Smooth muscle cell (in vitro differentiated cells): Measurements from ENCODE around the gene ARHGEF11. TPM values are rescaled to one million over a fixed set of nuclear protein-coding genes. Genes with fewer than 3 reads are reported as not detected.

Experiments
- DNase-seq: peaks from one replicate; lab custom pipeline; 2025; ENCODE audit not compliant: unreplicated experiment; lab: John Stamatoyannopoulos, UW
- H2AFZ ChIP-seq: fragments of 200-600 bp; sonication (generic); 2 replicates; pipeline ENCODE4 v1.6.0; 2016; ENCODE audit warnings: antibody characterized with exemption, low read depth, mild to moderate bottlenecking
- H3F3A ChIP-seq: fragments of 200-600 bp; sonication (generic); 2 replicates; pipeline ENCODE4 v1.6.0; 2017; ENCODE audit warnings: antibody characterized with exemption, low read depth
- H3K27ac ChIP-seq: fragments of 200-600 bp; sonication (generic); 2 replicates; pipeline ENCODE4 v1.5.1; 2016; ENCODE audit warnings: low read depth, mild to moderate bottlenecking
- H3K27me3 ChIP-seq: fragments of 200-600 bp; sonication (generic); 2 replicates; pipeline ENCODE4 v1.6.1; 2016; ENCODE audit warnings: low read depth, mild to moderate bottlenecking
- H3K36me3 ChIP-seq: fragments of 200-600 bp; sonication (generic); 2 replicates; pipeline ENCODE4 v1.5.1; 2016; ENCODE audit warnings: low read depth
- H3K4me1 ChIP-seq: fragments of 200-600 bp; sonication (generic); 2 replicates; pipeline ENCODE4 v1.5.1; 2016; ENCODE audit warnings: low read depth
- H3K4me2 ChIP-seq: fragments of 200-600 bp; sonication (generic); 2 replicates; pipeline ENCODE4 v1.6.0; 2016; ENCODE audit warnings: mild to moderate bottlenecking
- H3K4me3 ChIP-seq: fragments of 200-600 bp; sonication (generic); 2 replicates; pipeline ENCODE4 v1.5.1; 2016; ENCODE audit warnings: mild to moderate bottlenecking
- H3K79me2 ChIP-seq: fragments of 200-600 bp; sonication (generic); 2 replicates; pipeline ENCODE4 v1.6.0; 2016; ENCODE audit warnings: low read depth, mild to moderate bottlenecking
- H3K9ac ChIP-seq: fragments of 200-600 bp; sonication (generic); 2 replicates; pipeline ENCODE4 v1.6.0; 2016; ENCODE audit warnings: low read depth
- H3K9me3 ChIP-seq: fragments of 200-600 bp; sonication (generic); replicated peaks from 2 replicates; pipeline ENCODE4 v1.5.1; 2016; ENCODE audit warnings: low read depth
- H4K20me1 ChIP-seq: fragments of 200-600 bp; sonication (generic); 2 replicates; pipeline ENCODE4 v1.6.0; 2016; ENCODE audit warnings: low read depth
- WGBS: methylation state at CpG from one replicate; pipeline ENCODE4 v1.1.7; 2016; ENCODE audit warnings: low lambda C conversion rate; 5-methylcytosine and 5-hydroxymethylcytosine counted together
- polyA plus RNA-seq: library from polyadenylated mRNA; unstranded; fragments of >200 nt; fragmentation: Nextera tagmentation; extraction: Ambion mirVana; gene quantifications from 2 replicates; pipeline ENCODE4 v1.2.1, GENCODE V29; 2016
- total RNA-seq: library from RNA; depleted of rRNA; stranded (reverse); fragments of >200 nt; gene quantifications from 2 replicates; pipeline ENCODE4 v1.2.3, GENCODE V29; 2014
- TF ChIP-seq, protein P1 (sequence below): fragments of 200-600 bp; sonication (generic); IDR thresholded peaks from 2 replicates; pipeline ENCODE4 v1.5.1; 2017; ENCODE audit warnings: borderline replicate concordance, mild to moderate bottlenecking, antibody characterized with exemption; ENCODE audit not compliant: insufficient read depth, poor library complexity, severe bottlenecking

Gene ARHGEF11
- total and polyA plus RNA-seq, 2 experiments from 2014 or later: 15.1 to 20.1 TPM

DNA sequence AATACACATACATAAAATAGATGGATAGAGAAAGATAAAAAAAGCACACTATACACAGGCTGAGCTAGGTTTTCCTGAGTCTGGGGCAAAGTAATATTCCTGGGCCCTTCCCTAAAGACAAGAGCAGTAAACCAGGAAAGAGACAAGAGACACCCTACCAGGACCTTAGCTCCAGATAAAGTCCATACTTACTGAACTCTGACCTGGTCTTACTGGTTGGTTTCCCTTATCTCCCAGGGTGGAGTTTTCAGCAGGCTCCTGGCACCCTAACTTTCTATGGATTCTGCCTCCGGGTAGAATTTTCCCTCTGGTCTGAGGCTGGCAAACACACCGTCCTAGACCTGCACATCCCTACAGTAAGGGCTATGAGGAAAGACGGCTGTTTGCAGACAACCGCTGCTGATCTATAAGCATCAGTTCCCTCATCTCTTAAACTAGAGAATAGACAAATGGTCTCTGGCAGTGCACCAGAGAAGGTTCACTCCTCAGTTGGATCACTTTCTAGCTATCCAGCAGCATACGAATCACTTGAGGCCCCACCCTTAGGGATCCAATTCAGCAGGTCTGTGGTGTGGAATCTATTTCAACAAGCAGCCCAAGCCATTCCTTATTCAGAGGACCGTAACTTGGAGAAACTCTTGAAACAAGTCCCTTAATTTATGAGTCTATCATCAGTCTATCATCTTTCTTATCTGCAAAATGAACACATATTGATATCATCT lies 52.0 kb downstream of the ARHGEF11 start:
- no peak overlapping the region for H2AFZ ChIP-seq
- no peaks in the 10 kb centered on the region for H3K9me3 ChIP-seq
- no peak overlapping the region for H3K9ac ChIP-seq
- no peak overlapping the region for H3K4me3 ChIP-seq
- H3K79me2 ChIP-seq: peaks cover 35% of the 10 kb centered on the region
- H3K4me1 ChIP-seq: no peaks in the 10 kb centered on the region
- DNase-seq: no peak
- no peaks in the 10 kb centered on the region for H3F3A ChIP-seq
- no peaks in the 10 kb centered on the region for H3K36me3 ChIP-seq
- TF ChIP-seq, protein P1, sequence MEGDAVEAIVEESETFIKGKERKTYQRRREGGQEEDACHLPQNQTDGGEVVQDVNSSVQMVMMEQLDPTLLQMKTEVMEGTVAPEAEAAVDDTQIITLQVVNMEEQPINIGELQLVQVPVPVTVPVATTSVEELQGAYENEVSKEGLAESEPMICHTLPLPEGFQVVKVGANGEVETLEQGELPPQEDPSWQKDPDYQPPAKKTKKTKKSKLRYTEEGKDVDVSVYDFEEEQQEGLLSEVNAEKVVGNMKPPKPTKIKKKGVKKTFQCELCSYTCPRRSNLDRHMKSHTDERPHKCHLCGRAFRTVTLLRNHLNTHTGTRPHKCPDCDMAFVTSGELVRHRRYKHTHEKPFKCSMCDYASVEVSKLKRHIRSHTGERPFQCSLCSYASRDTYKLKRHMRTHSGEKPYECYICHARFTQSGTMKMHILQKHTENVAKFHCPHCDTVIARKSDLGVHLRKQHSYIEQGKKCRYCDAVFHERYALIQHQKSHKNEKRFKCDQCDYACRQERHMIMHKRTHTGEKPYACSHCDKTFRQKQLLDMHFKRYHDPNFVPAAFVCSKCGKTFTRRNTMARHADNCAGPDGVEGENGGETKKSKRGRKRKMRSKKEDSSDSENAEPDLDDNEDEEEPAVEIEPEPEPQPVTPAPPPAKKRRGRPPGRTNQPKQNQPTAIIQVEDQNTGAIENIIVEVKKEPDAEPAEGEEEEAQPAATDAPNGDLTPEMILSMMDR: no peak
- WGBS: 89% methylated on average over 6 of the region's 6 CpGs
- H3K4me2 ChIP-seq: no peak overlapping the region
- H4K20me1 ChIP-seq: peaks cover 63% of the 10 kb centered on the region
- H3K27ac ChIP-seq: no peak overlapping the region
- H3K27me3 ChIP-seq: no peaks in the 10 kb centered on the region

DNA sequence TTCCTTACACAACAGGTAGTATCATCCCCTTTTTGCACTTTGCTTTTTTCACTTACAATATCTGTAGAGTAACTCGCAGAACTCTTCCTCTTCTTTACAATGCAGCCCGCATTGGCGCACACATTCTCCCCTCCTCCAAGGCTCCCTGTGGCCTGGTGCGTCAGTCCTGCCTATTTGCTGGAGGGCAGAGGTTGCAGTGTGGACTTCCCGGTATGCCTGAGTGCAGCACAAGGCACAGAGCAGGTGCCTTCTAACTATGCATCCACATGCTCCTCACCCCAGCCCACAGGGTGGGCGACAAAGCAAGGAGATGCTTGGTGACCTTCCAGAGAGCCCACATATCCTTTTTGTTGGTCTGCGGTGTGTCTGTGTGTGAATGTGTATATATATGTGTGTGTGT lies 53.3 kb downstream of the ARHGEF11 start:
- H3K79me2 ChIP-seq: peaks cover 30% of the 10 kb centered on the region

DNA sequence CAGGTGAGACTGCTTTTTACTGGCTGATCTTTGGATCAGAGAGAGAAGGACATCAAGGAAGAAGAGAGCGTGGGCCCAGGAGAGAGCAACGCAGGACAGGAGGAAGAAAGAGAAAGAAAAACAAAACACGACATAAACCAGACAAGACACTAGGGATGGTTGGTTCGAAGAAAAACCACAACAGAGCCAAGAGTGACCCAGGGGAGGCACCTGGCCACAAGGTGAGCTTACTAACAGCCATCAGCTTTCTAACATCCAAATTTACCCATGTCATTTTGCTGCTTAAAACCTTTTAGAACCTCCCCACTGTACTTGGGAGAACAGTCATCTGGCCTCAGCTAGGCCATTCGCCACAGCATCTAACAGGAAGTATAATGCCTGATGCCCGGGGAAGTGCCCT lies 57.8 kb downstream of the ARHGEF11 start:
- no peaks in the 10 kb centered on the region for H3K9me3 ChIP-seq
- H3K27me3 ChIP-seq: no peaks in the 10 kb centered on the region
- H2AFZ ChIP-seq: no peak overlapping the region
- no peak for DNase-seq
- no peak overlapping the region for H3K27ac ChIP-seq
- no peak overlapping the region for H3K9ac ChIP-seq
- no peaks in the 10 kb centered on the region for H3K36me3 ChIP-seq
- no peaks in the 10 kb centered on the region for H3K4me1 ChIP-seq
- no peak overlapping the region for H3K4me2 ChIP-seq
- H4K20me1 ChIP-seq: peaks cover 34% of the 10 kb centered on the region
- no peak overlapping the region for H3K4me3 ChIP-seq
- H3K79me2 ChIP-seq: peaks cover 10% of the 10 kb centered on the region
- H3F3A ChIP-seq: no peaks in the 10 kb centered on the region
- WGBS: 88% methylated on average over 6 of the region's 6 CpGs
- TF ChIP-seq, protein P1: no peak

More for the DNA sequence above, 53.3 kb downstream of the ARHGEF11 start:
- H3K4me1 ChIP-seq: no peaks in the 10 kb centered on the region
- no peaks in the 10 kb centered on the region for H3K9me3 ChIP-seq
- no peaks in the 10 kb centered on the region for H3F3A ChIP-seq
- TF ChIP-seq, protein P1: no peak
- peaks cover 62% of the 10 kb centered on the region for H4K20me1 ChIP-seq
- no peak overlapping the region for H2AFZ ChIP-seq
- H3K36me3 ChIP-seq: no peaks in the 10 kb centered on the region
- H3K27me3 ChIP-seq: no peaks in the 10 kb centered on the region
- no peak overlapping the region for H3K4me2 ChIP-seq
- 91% methylated on average over 7 of the region's 7 CpGs for WGBS
- DNase-seq: no peak
- no peak overlapping the region for H3K27ac ChIP-seq
- no peak overlapping the region for H3K9ac ChIP-seq
- no peak overlapping the region for H3K4me3 ChIP-seq

- no peaks in the 10 kb centered on the region for H3F3A ChIP-seq
- H3K9ac ChIP-seq: no peak overlapping the region
- no peak overlapping the region for H2AFZ ChIP-seq
- 97% methylated on average over 4 of the region's 4 CpGs for WGBS
- no peak overlapping the region for H3K27ac ChIP-seq
- H3K27me3 ChIP-seq: no peaks in the 10 kb centered on the region
- H3K36me3 ChIP-seq: peaks cover 17% of the 10 kb centered on the region
- TF ChIP-seq, protein P1: no peak
- no peak overlapping the region for H3K4me2 ChIP-seq
- H3K9me3 ChIP-seq: no peaks in the 10 kb centered on the region
- peaks cover 10% of the 10 kb centered on the region for H4K20me1 ChIP-seq
- no peaks in the 10 kb centered on the region for H3K4me1 ChIP-seq
- no peaks in the 10 kb centered on the region for H3K79me2 ChIP-seq
- DNase-seq: no peak
- H3K4me3 ChIP-seq: no peak overlapping the region
These were observed 65.0 kb downstream of the ARHGEF11 start for GRCh38 chr1:156980551-156980950.
